Esophagus muscularis mucosa (tissue), 4 donors: ENCODE measurements around the gene SH3GLB2. TPM values are rescaled to one million over a fixed set of nuclear protein-coding genes. Genes with fewer than 3 reads are reported as not detected.

Experiments
- DNase-seq: peaks from one replicate; pipeline ENCODE4 v3.0.0-alpha.2; 2017; ENCODE audit errors: extremely low spot score
- H3K27ac ChIP-seq, 4 donors: fragments of 200-600 bp; sonication (generic); replicated peaks in 1 of 4; 1 replicate in 3 of 4; 2 replicates in 1 of 4; pipeline ENCODE4 v1.5.1; 2016 to 2019; ENCODE audit warnings: mild to moderate bottlenecking in 1 of 4
- H3K27me3 ChIP-seq, 4 donors: fragments of 200-600 bp; sonication (generic); one replicate each; pipeline versions ENCODE4 v1.5.1 to v1.6.0; 2016 to 2019
- H3K36me3 ChIP-seq, 4 donors: fragments of 200-600 bp; sonication (generic); one replicate each; pipeline ENCODE4 v1.5.1; 2016 to 2019
- H3K4me1 ChIP-seq, 4 donors: fragments of 200-600 bp; sonication (generic); one replicate each; pipeline ENCODE4 v1.5.1; 2016 to 2019
- H3K4me3 ChIP-seq, 4 donors: fragments of 200-600 bp; sonication (generic); 1 replicate in 2 of 4; 2 replicates in 2 of 4; pipeline ENCODE4 v1.5.1; 2016 to 2019; ENCODE audit warnings: mild to moderate bottlenecking in 4 of 4, moderate library complexity in 1 of 4
- H3K9me3 ChIP-seq, 4 donors: fragments of 200-600 bp; sonication (generic); 1 replicate in 3 of 4; 2 replicates in 1 of 4; pipeline ENCODE4 v1.5.1; 2016 to 2019
- CTCF ChIP-seq, 3 experiments: fragments of 200-600 bp in 2 of 3; fragments of 450-650 bp in 1 of 3; sonication (generic) in 2 of 3; IDR thresholded peaks; one replicate each; pipeline ENCODE4 v1.5.1; 2017 to 2019; ENCODE audit warnings: antibody characterized with exemption in 3 of 3, mild to moderate bottlenecking in 2 of 3, moderate library complexity in 1 of 3
- EP300 ChIP-seq: sonication (generic); formaldehyde crosslinking; IDR thresholded peaks from one replicate; pipeline ENCODE4 v1.6.1; 2017; ENCODE audit warnings: antibody characterized with exemption
- POLR2A ChIP-seq: fragments of 450-650 bp; IDR thresholded peaks from one replicate; pipeline ENCODE4 v1.6.1; 2017; ENCODE audit warnings: antibody characterized with exemption, moderate library complexity, mild to moderate bottlenecking, low read depth
- POLR2AphosphoS5 ChIP-seq, 2 donors: sonication (generic); formaldehyde crosslinking; IDR thresholded peaks; one replicate each; pipeline ENCODE4 v1.6.1; 2017; ENCODE audit warnings: antibody characterized with exemption in 2 of 2
- WGBS: methylation state at CpG from one replicate; pipeline ENCODE4 v1.1.5; 2018; 5-methylcytosine and 5-hydroxymethylcytosine counted together
- intact Hi-C: fragments of 100-400 bp; cut with DNase I; formaldehyde crosslinking; loops from one replicate; pipeline ENCODE4 v1.15.1; 2023
- total RNA-seq, 4 donors: library from RNA; depleted of rRNA; stranded (reverse); fragments of >200 nt; gene quantifications; one replicate each; pipeline versions ENCODE4 v1.1.0 to v1.2.1, GENCODE V29; 2016

Gene SH3GLB2
- total RNA-seq, 4 donors from 2014 or later: 71.6 to 92.3 (median 88.5) TPM

GRCh38 chr9:129063061-129063460 lies 34.9 kb upstream of the SH3GLB2 start:
- intact Hi-C loops: no loop called here
- 100% methylated on average over 1 of the region's 9 CpGs for WGBS
- DNase-seq: no peak
- Histone ChIP-seq H3K36me3 (peaks cover 56 to 93% (median 88%) of the 10 kb centered on the region in 4 donors), H3K4me1 (no peaks in the 10 kb centered on the region), H3K4me3 (no peak overlapping the region), H3K27ac (no peak overlapping the region), H3K27me3 (no peaks in the 10 kb centered on the region), H3K9me3 (no peaks in the 10 kb centered on the region)
- no peak for TF ChIP-seq EP300
- TF ChIP-seq POLR2AphosphoS5 (IDR thresholded peaks at IDR 0.05): no peak
- TF ChIP-seq CTCF (IDR thresholded peaks at IDR 0.05): no peak
- TF ChIP-seq POLR2A: no peak

- TF ChIP-seq POLR2A (no peak), EP300 (no peak), CTCF (IDR thresholded peaks at IDR 0.05) (no peak), POLR2AphosphoS5 (IDR thresholded peaks at IDR 0.05) (no peak)
- Histone ChIP-seq H3K4me1 (no peaks in the 10 kb centered on the region), H3K27me3 (no peaks in the 10 kb centered on the region), H3K4me3 (no peak overlapping the region), H3K36me3 (peaks cover 63 to 95% (median 92%) of the 10 kb centered on the region in 4 donors), H3K27ac (no peak overlapping the region), H3K9me3 (no peaks in the 10 kb centered on the region)
- WGBS: 98% methylated on average over 6 of the region's 12 CpGs
- DNase-seq: no peak
- intact Hi-C loops: no loop called here
Observed at GRCh38 chr9:129060991-129061390, 32.9 kb upstream of the SH3GLB2 start.

- 94% methylated on average over 21 of the region's 37 CpGs for whole genome bisulfite sequencing
- no peak overlapping the region for H3K4me3 ChIP-seq
- no peaks in the 10 kb centered on the region for H3K27me3 ChIP-seq
- TF ChIP-seq POLR2A (no peak), CTCF (IDR thresholded peaks at IDR 0.05) (no peak), POLR2AphosphoS5 (IDR thresholded peaks at IDR 0.05) (no peak), EP300 (no peak)
- no peaks in the 10 kb centered on the region for H3K9me3 ChIP-seq
- H3K36me3 ChIP-seq: peaks cover 55 to 95% (median 87%) of the 10 kb centered on the region in 4 donors
- intact Hi-C loops: no loop called here
- H3K4me1 ChIP-seq: no peaks in the 10 kb centered on the region
- H3K27ac ChIP-seq: no peak overlapping the region
- no peak for DNase-seq
Observed at GRCh38 chr9:129059796-129060785, 32.0 kb upstream of the SH3GLB2 start.

GRCh38 chr9:129058965-129059795 lies 31.0 kb upstream of the SH3GLB2 start:
- no peak overlapping the region for H3K4me3 ChIP-seq
- WGBS: 90% methylated on average over 12 of the region's 21 CpGs

More at GRCh38 chr9:129058965-129059795, 31.0 kb upstream of the SH3GLB2 start:
- H3K27me3 ChIP-seq: no peaks in the 10 kb centered on the region
- H3K27ac ChIP-seq: no peak overlapping the region
- H3K36me3 ChIP-seq: peaks cover 48 to 95% (median 85%) of the 10 kb centered on the region in 4 donors
- TF ChIP-seq EP300 (no peak), POLR2A (no peak), POLR2AphosphoS5 (IDR thresholded peaks at IDR 0.05) (no peak), CTCF (IDR thresholded peaks at IDR 0.05) (no peak)
- H3K9me3 ChIP-seq: no peaks in the 10 kb centered on the region
- intact Hi-C loops: no loop called here
- DNase-seq: no peak
- no peaks in the 10 kb centered on the region for H3K4me1 ChIP-seq
